PC-9 (cell line): ENCODE measurements around the gene NF1.

Experiments
- CTCF ChIP-seq: fragments of 200-600 bp; sonication (generic); conservative IDR thresholded peaks from 2 replicates; pipeline ENCODE4 v1.6.1; 2017; ENCODE audit warnings: mixed run types, antibody characterized with exemption, mild to moderate bottlenecking, moderate library complexity
- EZH2 ChIP-seq: fragments of 200-600 bp; sonication (generic); IDR thresholded peaks from 2 replicates; pipeline ENCODE4 v1.8.0; 2017; ENCODE audit warnings: antibody characterized with exemption, low read depth

DNA sequence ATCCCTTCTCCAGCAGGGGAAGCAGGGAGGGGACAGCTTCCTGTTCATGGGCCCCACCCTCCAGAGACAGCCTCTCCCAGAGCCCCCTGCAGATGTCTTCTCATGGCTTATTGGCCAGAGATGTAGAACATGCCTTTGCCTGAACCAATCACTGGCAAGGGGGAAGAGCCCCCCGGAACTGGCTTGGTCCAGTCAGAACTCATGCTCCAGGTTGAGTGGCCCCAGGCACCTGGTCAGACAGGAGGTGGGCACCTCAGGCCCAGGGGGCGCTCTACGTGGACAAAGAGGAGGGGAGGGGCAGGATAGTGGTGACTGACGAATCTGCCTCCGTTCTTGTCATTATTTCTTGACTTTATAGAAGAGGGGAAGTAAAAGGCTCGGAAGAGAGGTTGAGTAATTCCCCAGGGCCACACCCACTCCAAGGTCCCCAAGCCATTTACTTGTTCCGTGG, 320.3 kb downstream of the NF1 start:
- no peak for TF ChIP-seq CTCF
- TF ChIP-seq EZH2 = no peak
